ENCODE results near the gene NXNL1. TPM values are rescaled to one million over a fixed set of nuclear protein-coding genes. Genes with fewer than 3 reads are reported as not detected.

NXNL1 gene
- total RNA-seq, 1 experiment from 2014 or later = not detected

- DNase-seq (ENCODE audit: low spot score) = peak; percentile 98
Observed at GRCh38 chr19:17419621-17420474, 40.9 kb downstream of the NXNL1 start, which contains the start of gene MVB12A. TSS of gene MVB12A (plus strand) at chr19:17420047. CDS start at chr19:17420136, 89 bp downstream.

GRCh38 chr19:17419154-17419620 lies 41.5 kb downstream of the NXNL1 start:
- DNase-seq (ENCODE audit: low spot score) = no peak

GRCh38 chr19:17418710-17419109 lies 42.0 kb downstream of the NXNL1 start:
- DNase-seq (ENCODE audit: low spot score) = no peak

GRCh38 chr19:17415121-17415520 lies 45.6 kb downstream of the NXNL1 start:
- no peak for DNase-seq (ENCODE audit: low spot score)

- DNase-seq (ENCODE audit: low spot score) = no peak
Observed at GRCh38 chr19:17414097-17414496, 46.6 kb downstream of the NXNL1 start.

- no peak for DNase-seq (ENCODE audit: low spot score)
Observed at GRCh38 chr19:17411801-17412200, 48.9 kb downstream of the NXNL1 start.

GRCh38 chr19:17409990-17410389 lies 50.7 kb downstream of the NXNL1 start:
- DNase-seq (ENCODE audit: low spot score) = no peak

- no peak for DNase-seq (ENCODE audit: low spot score)
Observed at GRCh38 chr19:17406887-17407196, 53.9 kb downstream of the NXNL1 start.

GRCh38 chr19:17406046-17406886 lies 54.5 kb downstream of the NXNL1 start:
- DNase-seq (ENCODE audit: low spot score) = peak; percentile 90

Other genes starting within 250 kb of the NXNL1 start
- 16.1 and 21.2 TPM in 2 replicates for gene USE1, start 245.6 kb downstream of the NXNL1 start, total RNA-seq (2014; rRNA removed; shearing (Covaris generic))
- gene OCEL1, start 234.7 kb downstream of the NXNL1 start, total RNA-seq (2014; rRNA removed; shearing (Covaris generic)) = 3.1 and 4.7 TPM in 2 replicates
- 54.5 and 70.9 TPM in 2 replicates for gene NR2F6, start 215.0 kb downstream of the NXNL1 start, total RNA-seq (2014; rRNA removed; shearing (Covaris generic))
- gene USHBP1, start 196.2 kb downstream of the NXNL1 start, total RNA-seq (2014; rRNA removed; shearing (Covaris generic)) = not detected in 2 replicates
- 161 and 209 TPM in 2 replicates for gene BABAM1, start 193.5 kb downstream of the NXNL1 start, total RNA-seq (2014; rRNA removed; shearing (Covaris generic))
- gene ANKLE1, start 179.0 kb downstream of the NXNL1 start, total RNA-seq (2014; rRNA removed; shearing (Covaris generic)) = 0.24 and 0.60 TPM in 2 replicates
- gene ABHD8, start 157.5 kb downstream of the NXNL1 start, total RNA-seq (2014; rRNA removed; shearing (Covaris generic)) = 20.7 and 31.1 TPM in 2 replicates
- 79.1 and 183 TPM in 2 replicates for gene MRPL34, start 155.1 kb downstream of the NXNL1 start, total RNA-seq (2014; rRNA removed; shearing (Covaris generic))
- 89.1 and 104 TPM in 2 replicates for gene DDA1, start 151.4 kb downstream of the NXNL1 start, total RNA-seq (2014; rRNA removed; shearing (Covaris generic))
- gene ANO8, start 126.1 kb downstream of the NXNL1 start, total RNA-seq (2014; rRNA removed; shearing (Covaris generic)) = 4.2 and 5.1 TPM in 2 replicates
- 21.5 and 24.0 TPM in 2 replicates for gene GTPBP3, start 123.4 kb downstream of the NXNL1 start, total RNA-seq (2014; rRNA removed; shearing (Covaris generic))
- not detected in 2 replicates for gene PLVAP, start 83.6 kb downstream of the NXNL1 start, total RNA-seq (2014; rRNA removed; shearing (Covaris generic))
- not detected in 2 replicates for gene CCDC194, start 66.7 kb downstream of the NXNL1 start, total RNA-seq (2014; rRNA removed; shearing (Covaris generic))
- 0.29 and 1.7 TPM in 2 replicates for gene BST2, start 55.3 kb downstream of the NXNL1 start, total RNA-seq (2014; rRNA removed; shearing (Covaris generic))
- gene MVB12A, start 40.9 kb downstream of the NXNL1 start, total RNA-seq (2014; rRNA removed; shearing (Covaris generic)) = 105 and 141 TPM in 2 replicates
- 0.07 TPM in 1 of 2 replicates, not detected in the other for gene TMEM221, start 12.3 kb downstream of the NXNL1 start, total RNA-seq (2014; rRNA removed; shearing (Covaris generic))
- 14.9 and 16.7 TPM in 2 replicates for gene SLC27A1, start 9.6 kb upstream of the NXNL1 start, total RNA-seq (2014; rRNA removed; shearing (Covaris generic))
- 67.3 and 71.1 TPM in 2 replicates for gene PGLS, start 50.7 kb upstream of the NXNL1 start, total RNA-seq (2014; rRNA removed; shearing (Covaris generic))
- gene COLGALT1, start 94.7 kb upstream of the NXNL1 start, total RNA-seq (2014; rRNA removed; shearing (Covaris generic)) = 161 and 173 TPM in 2 replicates
- 0.34 and 6.2 TPM in 2 replicates for gene UNC13A, start 227.4 kb upstream of the NXNL1 start, total RNA-seq (2014; rRNA removed; shearing (Covaris generic))